ENCODE data around the gene CADM1. TPM values are rescaled to one million over a fixed set of nuclear protein-coding genes. Genes with fewer than 3 reads are reported as not detected.

The CADM1 gene
- polyA plus RNA-seq, 1 experiment = 31.8 TPM

DNA sequence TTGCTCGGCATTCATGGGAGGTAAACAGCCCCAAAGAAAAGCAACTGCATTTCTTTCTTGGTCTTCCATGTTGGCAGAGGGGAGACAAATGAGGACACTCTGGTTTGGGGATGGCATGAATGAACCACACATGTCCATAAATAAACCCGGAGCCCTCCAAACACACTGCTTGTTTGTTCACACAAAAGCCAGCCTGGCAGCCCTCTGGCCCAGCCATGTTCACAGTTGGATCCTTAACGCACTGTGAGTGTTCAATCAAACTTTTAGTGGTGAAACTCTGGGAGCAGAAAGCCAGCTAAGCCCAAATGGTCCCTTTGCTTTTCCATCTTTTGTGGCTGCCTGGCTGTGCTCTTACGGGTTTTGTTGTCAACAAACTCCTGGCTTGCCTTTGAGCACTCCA is 336.8 kb downstream of the CADM1 start:
- H3K4me3 ChIP-seq (ENCODE audit: low read depth, low read length) = no peak overlapping the region
- H3K36me3 ChIP-seq (ENCODE audit: control insufficient read depth, insufficient read depth, low read length) = no peaks in the 10 kb centered on the region
- POLR2A ChIA-PET = no interaction called here
- DNase-seq (ENCODE audit: low read depth) = no peak
- peaks cover 2% of the 10 kb centered on the region; the same call in 1 of the 2 replicates for H3K27me3 ChIP-seq (ENCODE audit: control insufficient read depth, insufficient read depth, low read length)
- TF ChIP-seq, protein P1, sequence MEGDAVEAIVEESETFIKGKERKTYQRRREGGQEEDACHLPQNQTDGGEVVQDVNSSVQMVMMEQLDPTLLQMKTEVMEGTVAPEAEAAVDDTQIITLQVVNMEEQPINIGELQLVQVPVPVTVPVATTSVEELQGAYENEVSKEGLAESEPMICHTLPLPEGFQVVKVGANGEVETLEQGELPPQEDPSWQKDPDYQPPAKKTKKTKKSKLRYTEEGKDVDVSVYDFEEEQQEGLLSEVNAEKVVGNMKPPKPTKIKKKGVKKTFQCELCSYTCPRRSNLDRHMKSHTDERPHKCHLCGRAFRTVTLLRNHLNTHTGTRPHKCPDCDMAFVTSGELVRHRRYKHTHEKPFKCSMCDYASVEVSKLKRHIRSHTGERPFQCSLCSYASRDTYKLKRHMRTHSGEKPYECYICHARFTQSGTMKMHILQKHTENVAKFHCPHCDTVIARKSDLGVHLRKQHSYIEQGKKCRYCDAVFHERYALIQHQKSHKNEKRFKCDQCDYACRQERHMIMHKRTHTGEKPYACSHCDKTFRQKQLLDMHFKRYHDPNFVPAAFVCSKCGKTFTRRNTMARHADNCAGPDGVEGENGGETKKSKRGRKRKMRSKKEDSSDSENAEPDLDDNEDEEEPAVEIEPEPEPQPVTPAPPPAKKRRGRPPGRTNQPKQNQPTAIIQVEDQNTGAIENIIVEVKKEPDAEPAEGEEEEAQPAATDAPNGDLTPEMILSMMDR (IDR thresholded peaks at IDR 0.05; ENCODE audit: insufficient read depth, low read depth, low read length) = no peak
- CTCF ChIA-PET = interaction anchor here (0.8 to 2.0 kb wide), 5 partner anchors 11 to 157 kb away, joined by 3 to 6 read pairs (median 3); no protein-coding TSS in a partner anchor

DNA sequence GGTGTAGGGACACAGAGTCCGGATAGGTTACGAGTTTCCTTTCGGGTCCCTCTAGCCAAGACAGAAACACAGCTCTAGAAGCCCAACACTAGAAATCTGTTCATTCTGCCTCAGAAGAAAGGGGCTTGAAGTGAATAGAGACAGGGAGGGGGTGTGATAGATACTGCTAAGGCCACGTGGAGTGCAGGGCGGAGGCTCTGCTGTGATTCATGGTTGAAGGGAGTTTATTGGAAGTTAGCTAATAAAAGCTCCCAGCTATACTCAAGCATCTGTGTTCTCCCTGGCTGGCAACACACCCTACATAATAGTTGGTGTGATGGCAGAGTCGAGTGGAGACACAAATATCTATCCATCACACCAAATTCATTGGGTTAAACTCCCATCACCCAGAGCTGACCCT is 337.4 kb downstream of the CADM1 start:
- Histone ChIP-seq H3K4me3 (ENCODE audit: low read depth, low read length) (no peak overlapping the region), H3K36me3 (ENCODE audit: control insufficient read depth, insufficient read depth, low read length) (no peaks in the 10 kb centered on the region), H3K27me3 (ENCODE audit: control insufficient read depth, insufficient read depth, low read length) (peaks cover 2% of the 10 kb centered on the region; the same call in 1 of the 2 replicates)
- TF ChIP-seq, protein P1 (IDR thresholded peaks at IDR 0.05; ENCODE audit: insufficient read depth, low read depth, low read length) = no peak
- ChIA-PET POLR2A (no interaction called here), CTCF (interaction anchor here (0.8 to 2.0 kb wide), 3 partner anchors 32 to 158 kb away, joined by 3 to 6 read pairs (median 5); no protein-coding TSS in a partner anchor)
- no peak for DNase-seq (ENCODE audit: low read depth)

GRCh38 chr11:115164774-115165173 is 339.4 kb downstream of the CADM1 start:
- Histone ChIP-seq H3K36me3 (ENCODE audit: control insufficient read depth, insufficient read depth, low read length) (no peaks in the 10 kb centered on the region), H3K27me3 (ENCODE audit: control insufficient read depth, insufficient read depth, low read length) (peaks cover 2% of the 10 kb centered on the region; the same call in 1 of the 2 replicates), H3K4me3 (ENCODE audit: low read depth, low read length) (no peak overlapping the region)
- no peak for DNase-seq (ENCODE audit: low read depth)
- TF ChIP-seq, protein P1 (IDR thresholded peaks at IDR 0.05; ENCODE audit: insufficient read depth, low read depth, low read length) = no peak
- ChIA-PET CTCF (no interaction called here), POLR2A (no interaction called here)

- TF ChIP-seq, protein P1 (IDR thresholded peaks at IDR 0.05; ENCODE audit: insufficient read depth, low read depth, low read length) = no peak
- H3K27me3 ChIP-seq (ENCODE audit: control insufficient read depth, insufficient read depth, low read length) = peaks cover 2% of the 10 kb centered on the region; the same call in 1 of the 2 replicates
- no peaks in the 10 kb centered on the region for H3K36me3 ChIP-seq (ENCODE audit: control insufficient read depth, insufficient read depth, low read length)
- ChIA-PET CTCF (interaction anchor here (1.1 to 1.3 kb wide), 2 partner anchors 8 to 30 kb away, joined by 3 read pairs; no protein-coding TSS in a partner anchor), POLR2A (no interaction called here)
- no peak overlapping the region for H3K4me3 ChIP-seq (ENCODE audit: low read depth, low read length)
- no peak for DNase-seq (ENCODE audit: low read depth)
Observed at GRCh38 chr11:115162919-115163318, 341.3 kb downstream of the CADM1 start.

DNA sequence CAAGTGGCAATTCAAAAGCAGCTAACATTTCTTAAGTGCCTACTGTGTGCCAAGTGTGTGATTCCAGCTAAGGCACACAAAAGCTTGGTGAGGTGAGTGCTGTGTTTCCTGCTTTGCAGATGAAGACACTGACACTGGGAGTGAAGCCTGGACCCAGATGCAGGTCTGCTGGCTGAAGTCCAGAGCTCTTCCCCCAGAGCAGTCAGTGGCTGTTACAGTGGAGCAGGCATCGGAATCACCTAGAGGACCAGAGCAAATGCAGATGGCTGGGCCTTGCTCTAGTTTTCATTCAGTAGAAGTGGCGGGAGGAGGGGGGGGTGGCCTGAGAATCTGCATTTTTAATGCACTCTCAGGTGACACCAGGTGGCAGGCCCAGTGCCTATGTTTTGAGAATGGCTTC is 342.3 kb downstream of the CADM1 start:
- TF ChIP-seq, protein P1 (IDR thresholded peaks at IDR 0.05; ENCODE audit: insufficient read depth, low read depth, low read length) = no peak
- Histone ChIP-seq H3K27me3 (ENCODE audit: control insufficient read depth, insufficient read depth, low read length) (peaks cover 2% of the 10 kb centered on the region; the same call in 1 of the 2 replicates), H3K4me3 (ENCODE audit: low read depth, low read length) (no peak overlapping the region), H3K36me3 (ENCODE audit: control insufficient read depth, insufficient read depth, low read length) (no peaks in the 10 kb centered on the region)
- no peak for DNase-seq (ENCODE audit: low read depth)
- ChIA-PET POLR2A (no interaction called here), CTCF (interaction anchor here (0.6 to 1.3 kb wide), 2 partner anchors 9 to 10 kb away, joined by 3 to 4 read pairs; no protein-coding TSS in a partner anchor)

Data from BJ (cell line).